Hematopoietic multipotent progenitor cell treated with erythropoietin and hydrocortisone succinate and interleukin-3 and kit ligand, for 8 days (in vitro differentiated cells): ENCODE results near the gene ELFN1.

Experiments
- DNase-seq: peaks from one replicate; pipeline ENCODE4 v3.0.0-alpha.2; 2015

ELFN1 gene

GRCh38 chr7:1696671-1697498, 26.8 kb downstream of the ELFN1 start:
- DNase-seq: no peak

- DNase-seq: no peak
Observed at GRCh38 chr7:1697499-1698125, 27.5 kb downstream of the ELFN1 start.

- DNase-seq: no peak
Observed at GRCh38 chr7:1698201-1698600, 28.1 kb downstream of the ELFN1 start.

DNA sequence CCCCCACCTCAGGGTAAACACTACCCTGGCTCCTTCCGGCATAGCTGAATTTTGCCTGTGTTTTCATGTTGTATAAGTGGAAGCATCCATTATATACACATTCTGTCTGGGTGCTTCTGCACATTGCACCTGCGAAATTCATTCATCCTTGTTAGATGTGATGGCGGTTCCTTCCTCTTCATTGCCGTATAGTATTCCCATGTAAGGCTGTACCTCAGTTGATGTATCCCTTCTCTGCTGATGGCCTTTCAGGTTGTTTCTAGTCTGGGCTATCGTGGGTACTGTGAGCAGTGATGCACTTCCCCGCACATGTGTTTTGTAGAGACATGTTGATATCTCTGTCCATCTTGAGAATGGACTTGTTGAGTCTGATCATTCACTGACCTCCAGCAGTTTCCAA, 28.9 kb downstream of the ELFN1 start:
- DNase-seq: no peak

- DNase-seq: no peak
Observed at GRCh38 chr7:1700086-1700485, 30.0 kb downstream of the ELFN1 start.

DNA sequence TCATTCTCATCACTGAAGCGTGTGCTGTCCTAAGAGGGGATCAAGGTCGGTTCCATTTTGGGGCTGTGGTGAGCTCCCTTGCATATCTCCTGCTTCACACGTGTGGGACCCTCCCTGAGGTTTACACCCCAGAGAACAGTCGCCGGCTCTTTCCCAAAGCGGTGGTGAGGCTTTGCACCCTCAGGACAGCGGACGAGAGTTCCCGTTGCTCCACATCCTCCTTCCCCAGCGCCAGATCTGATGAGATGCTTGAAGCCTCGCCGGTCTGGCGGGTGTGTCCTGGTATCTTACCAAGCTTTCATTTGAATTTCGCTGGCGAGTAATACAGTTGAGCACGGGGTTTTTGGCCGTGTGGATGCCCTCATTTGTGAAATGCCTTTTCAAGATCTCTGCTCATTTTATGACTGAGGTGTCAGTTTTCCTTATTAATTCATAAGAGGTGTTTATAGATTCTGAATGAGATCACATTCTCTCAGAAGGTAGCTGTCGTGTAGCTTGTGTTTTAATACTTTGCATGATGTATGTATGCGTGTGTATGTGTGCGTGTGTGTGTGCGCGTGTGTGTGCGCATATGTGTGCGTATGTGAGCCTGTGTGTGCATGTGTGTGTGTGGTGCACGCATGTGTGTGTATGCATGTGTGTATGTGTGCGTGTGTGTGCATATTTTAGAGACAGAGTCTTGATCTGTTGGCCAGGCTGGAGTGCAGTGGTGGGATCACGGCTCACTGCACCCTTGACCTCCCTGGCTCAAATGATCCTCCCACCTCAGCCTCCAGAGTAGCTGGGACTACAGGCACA, 30.7 kb downstream of the ELFN1 start:
- no peak for DNase-seq

DNA sequence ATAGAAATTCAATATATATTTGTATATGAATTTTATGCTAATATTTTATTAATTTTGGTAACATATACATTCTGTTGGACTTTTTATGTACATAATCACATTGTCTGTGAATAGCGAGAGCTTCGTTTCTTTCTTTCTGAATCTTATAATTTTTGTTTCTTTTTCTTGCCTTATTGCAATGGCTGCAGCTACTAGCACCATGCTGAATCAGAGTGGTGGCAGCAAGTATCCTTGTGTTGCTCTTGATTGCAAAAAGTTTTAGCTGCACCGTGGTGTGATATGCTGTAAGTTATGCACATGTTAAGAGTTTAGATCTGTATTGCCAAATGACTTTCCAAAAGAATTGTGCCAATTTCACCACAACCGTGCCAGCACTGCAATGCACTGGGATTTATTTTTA, 32.6 kb downstream of the ELFN1 start:
- DNase-seq: no peak

DNA sequence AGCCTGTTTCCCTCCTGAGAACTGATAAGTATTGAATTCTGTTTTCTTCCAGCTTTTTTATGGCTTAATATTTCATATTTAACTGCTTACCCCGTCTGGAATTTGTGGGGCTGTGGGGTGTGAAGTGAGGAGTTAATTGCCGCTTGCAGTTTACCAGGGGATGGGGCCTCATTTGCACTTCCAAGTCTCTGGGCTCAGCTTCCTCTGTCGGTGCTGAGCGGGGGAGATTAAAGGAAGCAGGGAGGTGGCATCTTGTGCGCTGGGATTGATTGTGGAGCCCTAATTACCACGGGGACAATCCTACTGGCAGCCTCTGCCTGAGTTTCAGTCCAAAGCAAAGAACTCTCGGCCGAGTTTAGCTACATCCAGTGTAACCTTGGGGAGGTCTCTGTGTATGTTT, 33.4 kb downstream of the ELFN1 start:
- DNase-seq: no peak

DNA sequence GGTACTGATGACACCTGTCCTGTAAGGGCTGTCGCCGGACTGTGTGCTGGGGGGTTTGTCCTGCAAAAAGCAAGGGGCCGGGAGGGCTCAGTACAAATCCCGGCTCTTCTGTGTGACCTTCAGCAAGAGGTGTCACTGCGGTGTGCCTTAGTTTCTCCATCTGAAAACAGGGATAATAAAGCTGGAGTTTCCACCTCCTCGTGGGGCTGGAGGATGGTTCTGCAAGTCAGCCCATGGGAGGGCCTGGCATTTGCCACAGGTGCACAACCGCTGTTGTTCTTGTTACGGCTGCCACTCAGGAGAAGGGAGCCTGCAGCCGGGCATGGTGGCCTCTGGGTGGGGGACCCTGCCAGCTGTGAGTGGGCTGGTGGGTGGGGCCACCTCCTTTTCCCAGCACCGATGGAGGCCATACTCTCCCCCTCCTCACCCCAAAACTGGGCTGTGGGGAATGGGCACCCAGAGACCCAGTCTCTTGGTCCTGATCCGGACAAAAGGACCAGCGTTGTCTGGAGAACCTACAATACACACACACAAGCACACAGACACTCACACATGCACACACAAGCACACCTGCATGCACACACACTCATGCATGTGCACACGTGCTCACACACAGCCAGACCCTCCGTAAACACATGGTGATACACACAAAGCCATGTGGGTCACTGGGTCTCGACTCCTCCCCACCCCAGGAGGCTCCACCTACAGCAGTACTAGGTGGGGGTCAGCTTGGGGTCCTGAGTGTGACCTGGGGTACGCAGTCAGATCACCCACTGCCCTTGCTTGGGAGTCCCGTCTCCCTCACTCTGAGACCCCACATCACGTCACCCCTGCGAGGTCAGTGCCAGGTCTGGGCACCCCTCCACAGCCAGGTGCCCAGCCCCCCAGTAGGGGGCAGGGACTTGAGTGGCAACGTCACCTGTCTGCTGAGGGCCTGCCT, 34.1 kb downstream of the ELFN1 start:
- no peak for DNase-seq

DNA sequence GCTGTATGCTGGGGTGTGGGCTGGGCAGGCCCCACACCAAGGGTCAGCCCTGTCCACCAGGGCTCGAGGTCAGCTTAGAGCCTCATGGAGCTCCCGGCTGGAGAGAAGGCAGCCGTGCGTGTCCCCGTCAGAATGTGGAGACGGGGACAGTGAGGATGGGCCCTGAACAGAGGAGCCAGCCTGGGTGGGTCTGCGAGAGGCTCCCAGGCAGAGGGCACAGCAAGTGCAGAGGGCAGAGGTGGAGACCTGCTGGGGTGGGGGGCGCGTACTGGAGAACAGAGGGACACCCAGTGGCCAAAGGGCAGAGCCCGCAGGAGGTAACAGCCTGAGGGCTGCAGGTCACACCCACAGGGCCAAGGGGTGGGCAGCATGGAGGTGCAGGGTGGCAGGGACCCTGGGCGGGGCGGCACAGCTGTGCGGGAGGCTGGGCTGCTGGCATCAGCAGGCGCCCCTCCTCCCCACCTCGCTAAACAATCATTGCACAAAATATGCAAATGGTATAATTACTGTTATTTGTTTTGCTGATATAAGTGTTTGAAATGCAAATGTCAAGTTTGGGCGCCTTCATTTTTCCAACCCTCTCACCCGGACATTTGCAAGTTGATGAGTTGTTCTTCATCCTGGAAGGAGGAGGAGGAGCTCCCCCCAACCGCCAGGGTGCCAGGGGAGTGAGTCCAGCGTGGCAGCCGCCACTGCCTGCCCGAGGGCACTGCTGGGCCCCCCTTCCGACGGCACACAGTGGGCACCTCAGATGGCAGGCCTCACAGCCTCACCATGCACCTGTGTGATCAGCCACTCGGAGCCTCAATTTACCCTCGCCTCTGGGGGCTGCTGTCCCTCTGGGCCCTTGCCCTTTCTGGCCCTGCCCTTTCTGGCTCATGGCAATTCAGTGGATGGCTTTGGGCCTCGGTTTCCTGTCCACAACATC, 35.0 kb downstream of the ELFN1 start:
- no peak for DNase-seq

DNA sequence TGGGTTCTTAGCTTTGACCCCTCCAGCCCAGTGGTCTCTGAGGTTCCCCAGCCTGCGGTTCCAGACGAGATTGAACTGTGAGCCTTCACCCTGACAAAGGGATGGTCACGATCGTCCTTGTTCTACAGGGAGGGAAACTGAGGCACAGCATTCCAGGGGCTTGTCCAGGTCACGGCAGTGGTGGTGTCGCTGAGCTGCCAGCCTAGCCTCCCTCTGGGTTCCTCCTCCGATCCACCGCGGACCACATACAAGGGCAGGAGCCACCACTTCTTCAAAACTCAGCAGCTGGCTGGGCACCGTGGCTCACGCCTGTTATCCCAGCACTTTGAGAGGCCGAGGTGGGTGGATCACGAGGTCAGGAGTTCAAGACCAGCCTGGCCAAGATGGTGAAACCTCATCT, 35.8 kb downstream of the ELFN1 start:
- DNase-seq: no peak

DNA sequence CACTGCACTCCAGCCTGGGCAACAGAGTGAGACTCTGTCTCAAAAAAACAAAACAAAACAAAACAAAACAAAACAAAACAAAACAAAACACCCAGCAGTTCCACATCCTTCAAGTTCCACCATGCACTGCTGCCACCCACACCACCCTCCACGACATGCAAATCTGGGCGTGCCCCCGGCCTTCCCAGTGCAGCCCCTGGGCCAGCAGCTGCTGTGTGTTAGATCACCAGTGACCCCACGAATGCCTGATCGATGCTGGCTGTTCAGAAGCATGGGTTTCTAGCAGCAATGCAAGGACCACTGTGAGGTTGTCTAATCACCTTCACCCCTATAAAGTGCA, 36.3 kb downstream of the ELFN1 start:
- no peak for DNase-seq

GRCh38 chr7:1706721-1707613, 36.9 kb downstream of the ELFN1 start:
- no peak for DNase-seq

- DNase-seq: no peak
Observed at GRCh38 chr7:1707756-1708595, 37.9 kb downstream of the ELFN1 start.

- no peak for DNase-seq
Observed at GRCh38 chr7:1708596-1709251, 38.6 kb downstream of the ELFN1 start.

DNA sequence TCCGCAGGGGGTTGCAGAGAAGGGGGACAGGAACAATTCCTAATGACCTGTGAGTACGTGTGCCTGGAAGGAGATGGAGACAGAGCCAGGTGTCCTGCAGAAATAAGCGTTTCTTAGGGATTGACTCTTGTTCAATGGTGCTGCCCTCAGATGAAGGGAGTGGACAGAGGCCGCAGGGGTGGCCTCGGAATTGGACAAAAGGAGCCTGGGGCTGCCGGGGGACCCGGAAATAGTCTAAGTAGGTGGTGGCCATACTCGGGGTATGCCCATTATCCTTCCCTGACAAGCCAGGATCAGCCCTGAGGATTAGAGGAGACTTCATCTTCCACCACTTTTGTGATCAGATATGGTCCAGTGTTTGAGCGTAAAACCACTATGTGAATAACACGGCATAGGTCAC, 39.2 kb downstream of the ELFN1 start:
- no peak for DNase-seq

DNA sequence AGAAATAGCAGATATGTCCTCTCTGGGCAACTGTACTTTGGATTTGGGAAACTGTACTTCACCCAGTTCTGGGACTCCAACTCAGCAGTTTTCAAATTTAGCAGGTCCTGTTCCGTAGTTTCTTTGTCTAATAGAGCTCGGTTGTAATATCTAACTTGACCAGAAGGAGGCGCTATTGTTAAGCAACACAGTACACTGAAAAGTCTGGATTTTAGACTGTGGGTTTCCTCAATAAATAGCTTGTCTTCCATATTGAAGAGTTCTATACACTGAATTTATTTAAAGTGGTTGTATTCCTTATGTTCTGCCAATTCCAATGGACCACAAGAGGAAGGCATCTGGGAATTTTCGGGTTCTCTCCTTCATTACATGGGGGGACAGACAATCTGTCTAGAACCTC, 39.8 kb downstream of the ELFN1 start:
- DNase-seq: peak; percentile 6

GRCh38 chr7:1710936-1711335, 40.9 kb downstream of the ELFN1 start:
- DNase-seq: no peak

- no peak for DNase-seq
Observed at GRCh38 chr7:1712907-1713501, 42.9 kb downstream of the ELFN1 start.
